HG02642 (cell line): ENCODE results near the gene DPYD.

ENCODE experiments used
- ATAC-seq: cut with Tn5 transposase; IDR thresholded peaks from one replicate; pipeline ENCODE4 v1.9.1; 2021; ENCODE audit warnings: mild to moderate bottlenecking; ENCODE audit not compliant: unreplicated experiment, poor library complexity

DPYD gene

GRCh38 chr1:97136996-97137395 is 783.8 kb downstream of the DPYD start:
- ATAC-seq: no peak

DNA sequence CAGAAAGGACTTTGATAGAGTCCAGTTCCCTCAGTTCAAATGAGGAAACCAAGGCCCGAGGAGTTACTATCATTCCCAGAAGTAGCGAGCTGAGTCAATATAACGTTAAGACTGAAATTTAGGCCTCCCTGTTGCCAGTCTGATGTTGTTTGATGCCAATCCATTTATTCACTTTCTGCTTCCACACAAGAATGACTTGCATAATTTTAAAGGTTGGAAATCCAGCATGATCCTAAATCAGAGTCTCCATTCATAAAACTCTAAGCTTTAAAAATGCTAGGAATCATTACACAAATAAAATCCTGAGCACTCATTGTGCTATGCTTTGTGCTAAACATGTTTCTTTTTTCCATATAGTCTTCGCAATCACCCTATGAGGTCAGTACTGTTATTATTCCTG is 784.9 kb downstream of the DPYD start:
- no peak for ATAC-seq

DNA sequence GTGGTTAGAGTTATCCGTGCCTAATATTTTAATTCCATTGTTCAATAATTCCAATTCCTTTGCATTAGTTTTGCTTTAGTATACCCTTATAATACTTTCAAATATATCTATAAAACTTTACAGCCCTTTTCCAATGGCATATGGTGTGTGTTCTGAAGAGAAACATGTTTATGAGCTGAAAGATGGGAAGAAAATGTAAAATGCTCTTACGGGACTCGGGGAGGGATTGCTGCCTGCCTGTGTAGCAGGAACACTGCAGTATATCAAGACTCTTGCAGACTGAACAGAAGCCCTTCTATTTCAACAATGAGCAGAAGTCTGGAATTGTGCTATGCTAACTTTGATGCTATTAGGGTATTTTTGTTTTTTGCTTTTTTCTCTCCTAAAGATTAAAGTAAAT is 792.4 kb downstream of the DPYD start:
- ATAC-seq: no peak

GRCh38 chr1:97123717-97124431 is 797.0 kb downstream of the DPYD start:
- ATAC-seq: no peak

- ATAC-seq: no peak
Measured at GRCh38 chr1:97120806-97121205, 800.0 kb downstream of the DPYD start.

DNA sequence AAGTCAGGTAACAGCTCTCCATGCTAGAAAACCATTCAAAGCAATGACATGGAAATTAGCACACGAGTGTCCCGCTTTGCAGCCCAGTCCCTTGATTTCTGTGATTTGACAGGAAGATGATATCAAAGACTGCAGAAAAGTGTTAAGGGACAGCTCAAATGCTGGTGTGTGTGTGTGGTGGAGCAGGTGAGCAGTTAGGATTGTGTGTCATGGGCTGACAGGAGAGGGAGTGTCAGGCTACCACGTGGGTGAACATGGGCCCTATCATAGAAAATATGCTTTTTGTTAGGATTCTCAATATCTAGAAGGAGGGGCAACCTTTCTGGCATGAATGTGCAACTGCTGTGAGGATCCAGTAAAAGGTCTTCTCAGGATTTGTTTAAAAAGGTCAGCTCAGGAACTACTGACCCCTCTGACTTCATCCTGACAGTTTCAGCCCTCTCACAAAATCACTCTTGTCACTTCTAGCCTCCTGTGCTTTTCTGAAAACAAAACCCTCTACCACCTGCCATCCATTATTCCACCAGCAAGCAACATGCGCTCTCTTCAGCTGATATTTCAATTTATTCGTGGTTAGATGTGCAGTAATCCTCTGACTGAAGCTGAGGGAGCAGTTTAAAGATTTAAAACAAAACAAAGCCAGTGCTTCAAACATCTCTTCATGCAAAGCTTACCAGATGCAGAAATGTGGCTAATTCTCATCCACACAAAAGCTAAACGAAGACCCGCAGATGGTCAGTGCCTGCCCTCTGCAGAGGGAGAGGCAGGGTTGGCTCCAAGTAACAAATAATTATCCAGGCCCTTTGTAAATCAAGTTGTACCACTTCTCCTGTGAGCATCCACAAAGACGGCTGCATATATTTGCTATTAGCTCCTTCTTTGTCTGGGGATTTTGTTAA is 801.3 kb downstream of the DPYD start:
- ATAC-seq: no peak

- no peak for ATAC-seq
Measured at GRCh38 chr1:97114842-97115241, 806.0 kb downstream of the DPYD start.

- no peak for ATAC-seq
Measured at GRCh38 chr1:97112442-97112841, 808.4 kb downstream of the DPYD start.

GRCh38 chr1:97108179-97108578 is 812.7 kb downstream of the DPYD start:
- no peak for ATAC-seq

DNA sequence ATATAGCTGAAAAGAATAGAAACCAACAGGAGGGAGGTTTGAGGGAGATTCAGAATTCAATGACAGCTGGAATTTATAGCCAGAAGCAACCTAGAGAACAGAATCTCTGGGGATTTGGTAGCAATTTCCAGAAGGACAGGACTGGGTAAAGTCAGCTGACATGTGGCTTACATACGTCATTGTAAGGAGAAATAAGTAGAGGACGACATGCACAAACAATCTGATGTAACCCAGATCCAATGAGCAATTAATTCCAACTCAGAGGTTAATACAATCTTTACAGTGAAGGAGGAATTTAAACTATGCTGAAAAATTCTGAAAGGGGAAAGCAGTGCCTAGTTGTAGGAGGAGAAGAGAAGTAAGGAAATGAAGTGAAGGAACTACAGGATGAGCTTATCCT is 815.3 kb downstream of the DPYD start:
- no peak for ATAC-seq

DNA sequence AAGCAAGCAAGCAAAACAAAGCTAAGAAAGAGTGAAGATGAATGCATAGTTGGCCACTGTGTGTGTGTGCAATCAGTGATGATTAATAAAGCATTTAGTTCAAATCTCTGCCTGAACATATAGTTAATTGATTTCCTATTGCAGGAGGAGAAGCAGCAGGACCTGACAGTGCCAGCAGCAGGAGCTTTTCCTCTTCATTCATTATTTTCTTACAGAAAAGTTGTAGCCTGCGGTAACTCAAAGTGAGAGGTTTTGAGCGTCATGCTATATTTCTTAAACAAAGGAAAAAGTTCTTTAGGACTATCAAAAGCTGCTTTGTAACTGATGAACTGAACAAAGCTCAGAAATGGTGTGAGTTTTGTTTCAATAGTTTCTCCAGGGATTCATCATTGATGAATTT is 819.3 kb downstream of the DPYD start:
- no peak for ATAC-seq

- no peak for ATAC-seq
Measured at GRCh38 chr1:97097404-97097925, 823.4 kb downstream of the DPYD start.

- ATAC-seq: no peak
Measured at GRCh38 chr1:97095764-97096163, 825.1 kb downstream of the DPYD start.

DNA sequence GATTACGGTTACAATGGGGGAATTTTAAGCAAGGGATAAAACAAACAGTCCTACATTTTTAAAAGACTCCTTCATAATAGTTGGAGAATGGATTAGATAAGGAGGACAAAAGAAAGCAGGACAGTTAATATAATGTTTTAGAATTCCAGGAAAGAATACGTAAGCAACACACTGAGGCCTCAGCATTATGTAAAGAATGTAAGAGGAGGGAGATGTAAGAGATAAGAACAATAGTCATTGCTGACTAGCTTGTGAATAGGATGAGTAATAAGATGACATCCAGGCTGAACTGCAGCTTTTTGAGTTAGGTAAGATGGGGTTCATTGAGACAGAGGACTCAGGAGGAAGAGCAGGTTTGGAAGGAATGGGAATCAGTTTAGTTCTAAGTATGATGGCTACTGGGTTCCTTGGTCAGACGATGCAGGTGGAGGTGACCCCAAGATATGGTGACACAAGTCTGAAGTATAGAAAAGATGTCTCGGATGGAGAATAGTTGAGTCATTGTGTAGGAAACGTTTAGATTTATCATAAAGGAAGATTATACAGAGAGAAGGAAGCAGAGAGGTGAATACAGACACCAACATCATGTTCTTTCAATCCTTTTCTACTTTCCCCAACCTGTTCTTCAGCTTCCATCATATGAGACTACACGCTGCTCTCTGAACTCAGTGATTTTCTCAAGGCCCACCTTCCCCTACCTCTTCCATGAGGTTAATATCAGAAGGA is 826.4 kb downstream of the DPYD start:
- no peak for ATAC-seq

GRCh38 chr1:97093741-97094140 is 827.1 kb downstream of the DPYD start:
- no peak for ATAC-seq

DNA sequence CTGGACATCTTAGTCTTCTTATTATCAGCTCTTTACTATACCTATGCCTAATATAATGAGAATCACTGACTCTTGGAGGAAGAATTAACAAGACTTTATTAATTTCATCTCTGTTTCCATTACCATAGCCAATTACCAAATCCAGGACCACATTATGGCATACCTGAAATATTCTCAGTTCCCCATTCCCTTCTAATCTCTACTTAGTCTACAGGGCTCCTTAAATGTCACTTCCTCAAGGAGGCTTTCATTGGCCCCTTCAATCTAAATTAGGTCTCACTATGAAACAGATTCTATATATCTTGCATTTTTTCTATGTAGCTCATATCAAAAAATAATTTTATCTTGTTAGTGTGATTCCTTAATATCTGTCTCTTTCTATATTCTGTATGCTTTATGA is 828.0 kb downstream of the DPYD start:
- ATAC-seq: no peak

- no peak for ATAC-seq
Measured at GRCh38 chr1:97091679-97092078, 829.2 kb downstream of the DPYD start.

DNA sequence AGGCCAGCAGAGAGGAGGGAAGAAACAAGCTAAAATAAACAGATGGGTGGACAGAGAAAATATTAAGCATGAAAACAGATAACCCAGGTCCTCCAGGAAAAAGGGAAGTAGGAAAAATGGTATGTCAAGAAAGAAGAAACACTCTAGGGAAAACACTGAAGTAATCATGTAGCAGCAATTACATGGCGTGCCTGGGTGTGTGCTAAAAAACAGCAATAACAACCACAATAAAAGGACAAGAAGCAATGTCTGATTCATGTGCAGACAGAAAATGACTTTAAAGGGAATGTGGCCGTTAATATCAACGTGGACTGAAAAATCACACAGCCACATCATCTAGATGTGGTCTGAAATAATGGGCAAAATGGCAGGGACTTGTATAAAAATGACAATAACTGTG is 829.6 kb downstream of the DPYD start:
- ATAC-seq: no peak

GRCh38 chr1:97090725-97091124 is 830.1 kb downstream of the DPYD start:
- no peak for ATAC-seq

GRCh38 chr1:97089173-97089572 is 831.7 kb downstream of the DPYD start:
- no peak for ATAC-seq

DNA sequence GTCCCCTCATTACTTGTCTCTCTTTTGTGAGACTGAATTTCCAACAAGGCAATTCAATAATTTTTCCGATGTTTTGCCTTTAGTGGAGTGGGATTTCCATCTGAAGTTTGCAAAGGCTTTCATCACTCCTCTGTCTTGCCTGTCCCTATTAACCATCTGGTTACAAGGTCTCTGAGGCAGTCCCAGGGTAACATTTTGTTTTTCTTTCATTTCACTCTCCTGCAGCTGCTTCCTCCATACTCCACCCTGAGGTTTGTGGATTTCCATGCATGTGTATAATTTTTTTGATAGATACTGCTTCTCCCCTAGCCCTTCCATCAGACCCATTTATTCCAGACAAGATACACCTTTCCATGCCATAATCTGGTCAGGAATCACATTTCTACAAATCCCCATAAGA is 832.4 kb downstream of the DPYD start:
- ATAC-seq: no peak
